DND-41 (cell line): ENCODE measurements around the gene TP53I3.

Experiments used
- EZH2 ChIP-seq: IDR thresholded peaks from 3 replicates; pipeline ENCODE4 v1.6.1; 2012; ENCODE audit warnings: borderline replicate concordance, low read depth, mild to moderate bottlenecking, moderate library complexity, low read length, inconsistent platforms; ENCODE audit not compliant: severe bottlenecking
- TF ChIP-seq, protein P1 (sequence below): IDR thresholded peaks from 2 replicates; pipeline ENCODE4 v1.5.1; 2012; ENCODE audit warnings: borderline replicate concordance, low read length, moderate library complexity, mild to moderate bottlenecking; ENCODE audit not compliant: poor library complexity, severe bottlenecking; ENCODE audit errors: extremely low read depth

DNA sequence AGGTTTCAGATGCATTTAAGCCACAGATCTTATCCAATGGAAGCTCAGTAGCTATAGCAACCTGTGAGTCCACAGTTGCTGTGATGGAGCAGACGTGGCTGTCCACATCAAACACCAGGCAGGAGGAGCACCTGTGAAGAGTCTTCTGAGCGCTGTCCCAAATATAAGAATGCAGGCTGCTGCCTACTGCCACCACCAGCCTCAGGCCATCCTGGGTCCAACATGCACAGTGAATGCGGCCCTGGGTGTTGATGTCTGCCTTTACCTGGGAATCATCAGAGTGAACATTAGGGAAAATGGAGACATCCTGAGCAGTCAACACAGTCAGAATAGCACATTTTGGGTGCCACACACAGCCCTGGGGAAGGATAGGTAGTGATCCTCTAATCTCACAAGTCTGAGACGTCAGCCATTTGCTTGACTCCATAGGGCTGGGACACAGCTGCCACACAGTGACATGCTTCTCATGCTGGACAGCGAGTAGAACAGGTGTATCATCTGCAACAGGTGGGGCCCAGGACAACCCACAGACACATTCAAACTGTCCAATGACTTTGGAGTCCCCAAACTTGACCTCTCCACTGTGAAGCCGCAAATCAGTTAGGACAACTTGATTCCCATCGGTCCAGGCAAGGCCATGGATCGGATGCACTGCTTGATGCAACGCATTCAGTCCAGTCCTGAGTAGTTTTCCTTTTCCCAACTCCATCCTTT lies 45.7 kb downstream of the TP53I3 start:
- TF ChIP-seq, protein P1, sequence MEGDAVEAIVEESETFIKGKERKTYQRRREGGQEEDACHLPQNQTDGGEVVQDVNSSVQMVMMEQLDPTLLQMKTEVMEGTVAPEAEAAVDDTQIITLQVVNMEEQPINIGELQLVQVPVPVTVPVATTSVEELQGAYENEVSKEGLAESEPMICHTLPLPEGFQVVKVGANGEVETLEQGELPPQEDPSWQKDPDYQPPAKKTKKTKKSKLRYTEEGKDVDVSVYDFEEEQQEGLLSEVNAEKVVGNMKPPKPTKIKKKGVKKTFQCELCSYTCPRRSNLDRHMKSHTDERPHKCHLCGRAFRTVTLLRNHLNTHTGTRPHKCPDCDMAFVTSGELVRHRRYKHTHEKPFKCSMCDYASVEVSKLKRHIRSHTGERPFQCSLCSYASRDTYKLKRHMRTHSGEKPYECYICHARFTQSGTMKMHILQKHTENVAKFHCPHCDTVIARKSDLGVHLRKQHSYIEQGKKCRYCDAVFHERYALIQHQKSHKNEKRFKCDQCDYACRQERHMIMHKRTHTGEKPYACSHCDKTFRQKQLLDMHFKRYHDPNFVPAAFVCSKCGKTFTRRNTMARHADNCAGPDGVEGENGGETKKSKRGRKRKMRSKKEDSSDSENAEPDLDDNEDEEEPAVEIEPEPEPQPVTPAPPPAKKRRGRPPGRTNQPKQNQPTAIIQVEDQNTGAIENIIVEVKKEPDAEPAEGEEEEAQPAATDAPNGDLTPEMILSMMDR = no peak
- no peak for TF ChIP-seq EZH2
